Activated T-cell treated with anti-CD3 and anti-CD28 coated beads, Interleukin-2, amount 50 U/mL, for 4 hours (primary cell): Measurements from ENCODE around the gene DCST2. TPM values are rescaled to one million over a fixed set of nuclear protein-coding genes. Genes with fewer than 3 reads are reported as not detected.
A peak's percentile ranks its signal among the peaks of the same experiment; 100 is the strongest.

Experiments used
- ATAC-seq, 2 donors: fragments of 200-7000 bp; cut with Tn5 transposase; one replicate each; pipeline ENCODE4 v1.10.0; 2021
- DNase-seq: peaks from one replicate; pipeline ENCODE4 v3.0.0-alpha.2; 2020
- H3K27me3 Mint-ChIP-seq: one replicate; pipeline ENCODE4 v1.8.0; 2021; ENCODE audit warnings: low read depth, mixed read lengths
- H3K36me3 Mint-ChIP-seq: one replicate; pipeline ENCODE4 v1.8.0; 2022; ENCODE audit warnings: mixed read lengths; ENCODE audit not compliant: insufficient read depth
- H3K4me1 Mint-ChIP-seq: one replicate; pipeline ENCODE4 v1.8.0; 2021; ENCODE audit warnings: low read depth, mixed read lengths
- H3K4me3 Mint-ChIP-seq: one replicate; pipeline ENCODE4 v1.8.0; 2021; ENCODE audit warnings: mild to moderate bottlenecking, moderate library complexity, mixed read lengths
- H3K9me3 Mint-ChIP-seq: one replicate; pipeline ENCODE4 v1.8.0; 2021; ENCODE audit warnings: mixed read lengths
- total RNA-seq, 3 donors: library from RNA; stranded (reverse); gene quantifications; one replicate each; pipeline ENCODE4 v1.2.1, GENCODE V29; 2021

DCST2 gene
- total RNA-seq, 3 donors from 2014 or later: 0.08 TPM; not detected in 2

DNA sequence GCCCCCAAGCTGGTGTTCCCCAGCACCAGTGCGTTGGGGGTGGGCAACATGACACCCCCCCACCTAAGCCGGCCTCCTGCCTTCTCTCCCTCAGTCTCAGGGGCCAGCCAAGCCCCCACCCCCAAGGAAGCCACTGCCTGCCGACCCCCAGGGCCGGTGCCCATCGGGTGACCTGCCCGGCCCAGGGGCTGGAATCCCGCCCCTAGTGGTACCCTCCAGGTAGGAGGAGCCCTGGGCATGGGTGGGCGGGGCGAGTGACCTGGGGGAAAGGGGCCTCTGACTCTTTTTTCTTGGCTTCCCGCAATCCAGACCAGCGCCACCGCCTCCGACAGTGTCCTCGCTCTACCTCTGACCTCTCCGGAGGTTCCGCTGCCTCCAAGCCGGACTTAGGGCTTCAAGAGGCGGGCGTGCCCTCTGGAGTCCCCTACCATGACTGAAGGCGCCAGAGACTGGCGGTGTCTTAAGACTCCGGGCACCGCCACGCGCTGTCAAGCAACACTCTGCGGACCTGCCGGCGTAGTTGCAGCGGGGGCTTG, 28.6 kb upstream of the DCST2 start:
- peaks cover 8% of the 10 kb centered on the region for H3K36me3 Mint-ChIP-seq
- H3K9me3 Mint-ChIP-seq: no peaks in the 10 kb centered on the region
- no peak overlapping the region for H3K4me3 Mint-ChIP-seq
- H3K4me1 Mint-ChIP-seq: peaks cover 30% of the 10 kb centered on the region
- no peaks in the 10 kb centered on the region for H3K27me3 Mint-ChIP-seq
- DNase-seq (no peak), ATAC-seq (no peak)

- Mint-ChIP-seq H3K36me3 (peaks cover 7% of the 10 kb centered on the region), H3K9me3 (no peaks in the 10 kb centered on the region), H3K4me3 (peak overlapping the region; percentile 37), H3K27me3 (no peaks in the 10 kb centered on the region), H3K4me1 (peaks cover 30% of the 10 kb centered on the region)
- peak; percentile 97 for DNase-seq
- ATAC-seq: peak; percentile 59 to 61
These were observed 28.0 kb upstream of the DCST2 start for GRCh38 chr1:155061381-155062150.

- H3K9me3 Mint-ChIP-seq: no peaks in the 10 kb centered on the region
- ATAC-seq (no peak), DNase-seq (no peak)
- H3K4me3 Mint-ChIP-seq: no peak overlapping the region
- H3K27me3 Mint-ChIP-seq: no peaks in the 10 kb centered on the region
- peaks cover 10% of the 10 kb centered on the region for H3K36me3 Mint-ChIP-seq
- H3K4me1 Mint-ChIP-seq: peaks cover 30% of the 10 kb centered on the region
These were observed 27.2 kb upstream of the DCST2 start for GRCh38 chr1:155060736-155061135.

DNA sequence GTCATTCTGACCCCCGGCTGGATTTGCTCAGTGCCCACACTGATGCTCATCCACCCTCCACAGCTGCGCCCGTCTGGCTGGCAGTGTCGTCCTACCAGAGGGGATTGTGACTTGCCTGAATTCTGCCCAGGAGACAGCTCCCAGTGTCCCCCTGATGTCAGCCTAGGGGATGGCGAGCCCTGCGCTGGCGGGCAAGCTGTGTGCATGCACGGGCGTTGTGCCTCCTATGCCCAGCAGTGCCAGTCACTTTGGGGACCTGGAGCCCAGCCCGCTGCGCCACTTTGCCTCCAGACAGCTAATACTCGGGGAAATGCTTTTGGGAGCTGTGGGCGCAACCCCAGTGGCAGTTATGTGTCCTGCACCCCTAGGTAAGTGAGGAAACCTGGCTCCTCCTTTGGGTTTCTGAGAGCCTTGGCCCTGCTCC, 24.2 kb upstream of the DCST2 start:
- Mint-ChIP-seq H3K36me3 (peaks cover 10% of the 10 kb centered on the region), H3K9me3 (no peaks in the 10 kb centered on the region), H3K4me3 (no peak overlapping the region), H3K4me1 (peaks cover 19% of the 10 kb centered on the region), H3K27me3 (no peaks in the 10 kb centered on the region)
- ATAC-seq (no peak), DNase-seq (no peak)

DNA sequence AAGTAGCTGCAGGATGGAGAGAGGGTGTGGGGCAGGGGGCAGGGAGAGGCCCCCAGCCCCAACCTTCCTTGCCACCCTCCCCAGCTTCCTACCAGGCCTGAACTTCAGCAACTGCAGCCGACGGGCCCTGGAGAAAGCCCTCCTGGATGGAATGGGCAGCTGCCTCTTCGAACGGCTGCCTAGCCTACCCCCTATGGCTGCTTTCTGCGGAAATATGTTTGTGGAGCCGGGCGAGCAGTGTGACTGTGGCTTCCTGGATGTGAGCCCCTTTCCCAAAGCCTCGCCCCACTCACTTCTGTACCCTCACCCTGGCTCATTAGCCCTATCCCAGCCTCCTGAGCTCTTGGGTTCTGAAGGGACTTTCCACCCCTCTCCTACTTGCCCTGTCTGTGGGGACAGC, 23.5 kb upstream of the DCST2 start:
- Mint-ChIP-seq H3K36me3 (peaks cover 10% of the 10 kb centered on the region), H3K4me1 (peaks cover 21% of the 10 kb centered on the region), H3K27me3 (no peaks in the 10 kb centered on the region), H3K9me3 (no peaks in the 10 kb centered on the region), H3K4me3 (no peak overlapping the region)
- ATAC-seq (no peak), DNase-seq (no peak)

DNA sequence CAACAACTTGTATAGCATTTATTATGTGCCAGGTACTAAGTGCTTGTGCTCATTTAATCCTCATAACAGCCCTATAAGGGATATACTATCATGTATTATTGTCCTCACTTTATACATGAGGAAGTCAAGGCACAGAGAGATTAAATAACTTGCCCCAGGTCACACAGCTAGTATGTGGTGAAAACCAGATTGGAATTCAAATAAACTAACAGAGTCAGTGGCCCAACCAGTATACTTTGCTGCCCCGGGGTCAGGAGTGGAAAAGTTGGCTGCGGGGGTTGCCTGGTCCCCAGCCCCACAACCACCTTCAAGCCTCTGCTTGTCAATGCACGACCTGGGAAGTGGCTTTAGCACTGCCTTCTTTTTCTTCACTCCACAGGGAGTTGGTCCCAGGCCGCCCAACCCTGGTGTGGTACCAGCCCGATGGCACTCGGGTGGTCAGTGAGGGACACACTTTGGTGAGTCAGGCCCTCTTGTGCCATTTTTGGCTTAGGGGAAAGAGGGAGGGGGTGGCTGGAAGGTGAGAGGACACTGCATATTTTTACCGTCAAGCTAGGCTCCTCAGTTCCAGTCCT, 20.0 kb upstream of the DCST2 start:
- Mint-ChIP-seq H3K27me3 (no peaks in the 10 kb centered on the region), H3K4me3 (peak overlapping the region; percentile 82), H3K4me1 (peaks cover 20% of the 10 kb centered on the region), H3K9me3 (no peaks in the 10 kb centered on the region), H3K36me3 (peaks cover 6% of the 10 kb centered on the region)
- ATAC-seq (no peak), DNase-seq (no peak)

- H3K4me3 Mint-ChIP-seq: peak overlapping the region; percentile 82
- H3K27me3 Mint-ChIP-seq: no peaks in the 10 kb centered on the region
- ATAC-seq (no peak), DNase-seq (no peak)
- H3K9me3 Mint-ChIP-seq: no peaks in the 10 kb centered on the region
- H3K4me1 Mint-ChIP-seq: peaks cover 20% of the 10 kb centered on the region
- peaks cover 5% of the 10 kb centered on the region for H3K36me3 Mint-ChIP-seq
These were observed 19.1 kb upstream of the DCST2 start for GRCh38 chr1:155052439-155053395.

GRCh38 chr1:155051777-155052398, 18.3 kb upstream of the DCST2 start:
- peak overlapping the region; percentile 82 for H3K4me3 Mint-ChIP-seq
- ATAC-seq (peak; percentile 33 to 34), DNase-seq (peak; percentile 44)
- peaks cover 20% of the 10 kb centered on the region for H3K4me1 Mint-ChIP-seq
- no peaks in the 10 kb centered on the region for H3K9me3 Mint-ChIP-seq
- no peaks in the 10 kb centered on the region for H3K27me3 Mint-ChIP-seq
- peaks cover 2% of the 10 kb centered on the region for H3K36me3 Mint-ChIP-seq

GRCh38 chr1:155051342-155051776, 17.8 kb upstream of the DCST2 start:
- DNase-seq (no peak), ATAC-seq (no peak)
- Mint-ChIP-seq H3K4me1 (peaks cover 20% of the 10 kb centered on the region), H3K36me3 (peaks cover 2% of the 10 kb centered on the region), H3K27me3 (no peaks in the 10 kb centered on the region), H3K9me3 (no peaks in the 10 kb centered on the region), H3K4me3 (peak overlapping the region; percentile 82)

GRCh38 chr1:155050560-155051341, 17.2 kb upstream of the DCST2 start, which contains the start of gene ADAM15:
TSS of gene ADAM15 (plus strand) at chr1:155051316. CDS start at chr1:155051387, 71 bp downstream.
- Mint-ChIP-seq H3K36me3 (no peaks in the 10 kb centered on the region), H3K27me3 (no peaks in the 10 kb centered on the region), H3K4me3 (peak within 1 kb of the TSS; percentile 85), H3K4me1 (peaks cover 20% of the 10 kb centered on the region), H3K9me3 (no peaks in the 10 kb centered on the region)
- DNase-seq: peak; percentile 73
- peak; percentile 87 for ATAC-seq

DNA sequence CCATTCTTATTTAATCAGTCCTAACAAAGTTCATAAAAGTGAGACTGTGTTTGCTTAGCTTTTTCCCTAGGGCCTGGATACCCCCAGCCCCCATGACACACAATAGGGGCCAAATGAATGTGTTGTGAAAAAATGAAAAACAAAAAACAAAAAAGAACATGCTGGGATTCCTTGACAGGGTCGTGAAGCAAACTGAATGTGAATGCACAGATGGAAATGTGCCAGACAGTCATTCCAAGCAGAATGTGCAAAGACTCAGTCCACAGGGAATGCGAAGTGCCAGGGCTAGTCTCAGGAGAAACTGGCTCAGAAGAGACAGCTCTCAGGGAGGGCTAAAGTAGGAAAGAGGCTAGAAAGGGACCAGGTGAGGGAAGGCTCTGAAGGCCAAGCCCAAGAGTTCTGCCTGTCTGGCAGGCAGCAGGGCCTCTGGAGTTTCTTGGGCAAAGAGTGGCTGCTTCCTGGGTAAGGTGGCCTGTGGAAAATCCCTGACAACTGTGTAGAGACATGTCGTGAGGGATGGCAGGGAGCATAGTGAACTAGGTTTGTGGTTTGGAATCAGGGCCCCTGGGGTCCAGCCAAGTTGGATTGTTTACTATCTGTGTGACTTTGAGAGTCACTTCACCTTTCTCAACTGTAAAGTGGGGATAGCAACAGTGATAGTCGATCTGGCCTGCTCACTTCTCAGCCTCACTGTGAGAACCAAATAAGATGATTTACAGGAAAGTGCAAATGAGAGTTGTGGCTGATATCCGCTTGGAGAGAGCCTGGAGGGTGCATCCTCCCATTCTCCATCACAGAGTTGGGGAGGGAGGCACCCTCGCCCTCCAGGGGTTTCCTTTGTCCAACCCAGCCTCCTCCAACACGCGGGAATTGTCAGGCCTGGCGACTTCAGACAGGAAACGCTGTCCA, 16.3 kb upstream of the DCST2 start:
- Mint-ChIP-seq H3K9me3 (no peaks in the 10 kb centered on the region), H3K4me1 (peaks cover 23% of the 10 kb centered on the region), H3K27me3 (no peaks in the 10 kb centered on the region), H3K36me3 (no peaks in the 10 kb centered on the region), H3K4me3 (peak overlapping the region; percentile 85)
- DNase-seq (no peak), ATAC-seq (no peak)
